Stimulated activated CD8-positive, alpha-beta memory T cell treated with anti-CD3 and anti-CD28 coated beads, Interleukin-15, amount 100 ng/mL, for 4 hours (primary cell): ENCODE data around the gene NTM.
"Not testable (repeated sequence)": the region's sequence is repeated elsewhere in the genome, so short reads cannot be mapped to it uniquely, and the experiment has no call there.

Experiments
- DNase-seq, 2 donors: peaks; one replicate each; pipeline ENCODE4 v3.0.0-alpha.2; 2020; ENCODE audit warnings: low read depth in 2 of 2

NTM gene

GRCh38 chr11:131893103-131893890, 522.9 kb downstream of the NTM start:
- DNase-seq: no peak

DNA sequence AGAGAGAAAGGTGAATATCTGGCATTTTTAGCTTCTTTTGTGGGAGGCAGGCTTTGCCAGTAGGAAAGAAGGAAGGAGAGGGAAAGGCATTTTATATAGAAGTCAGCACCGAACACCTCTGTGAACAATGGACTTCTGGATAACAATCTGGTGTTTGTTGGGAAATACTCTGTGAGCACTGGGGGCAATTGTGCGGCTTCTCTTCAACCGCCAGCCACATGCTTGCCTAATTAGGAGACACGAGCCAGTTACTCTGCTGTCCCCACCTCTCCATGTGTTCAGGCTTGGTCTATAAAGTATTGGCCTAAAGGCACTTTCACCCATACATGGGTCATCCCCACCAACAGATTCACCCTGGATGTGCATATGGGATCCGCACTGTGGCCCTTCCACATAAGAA, 523.6 kb downstream of the NTM start:
- DNase-seq: no peak

DNA sequence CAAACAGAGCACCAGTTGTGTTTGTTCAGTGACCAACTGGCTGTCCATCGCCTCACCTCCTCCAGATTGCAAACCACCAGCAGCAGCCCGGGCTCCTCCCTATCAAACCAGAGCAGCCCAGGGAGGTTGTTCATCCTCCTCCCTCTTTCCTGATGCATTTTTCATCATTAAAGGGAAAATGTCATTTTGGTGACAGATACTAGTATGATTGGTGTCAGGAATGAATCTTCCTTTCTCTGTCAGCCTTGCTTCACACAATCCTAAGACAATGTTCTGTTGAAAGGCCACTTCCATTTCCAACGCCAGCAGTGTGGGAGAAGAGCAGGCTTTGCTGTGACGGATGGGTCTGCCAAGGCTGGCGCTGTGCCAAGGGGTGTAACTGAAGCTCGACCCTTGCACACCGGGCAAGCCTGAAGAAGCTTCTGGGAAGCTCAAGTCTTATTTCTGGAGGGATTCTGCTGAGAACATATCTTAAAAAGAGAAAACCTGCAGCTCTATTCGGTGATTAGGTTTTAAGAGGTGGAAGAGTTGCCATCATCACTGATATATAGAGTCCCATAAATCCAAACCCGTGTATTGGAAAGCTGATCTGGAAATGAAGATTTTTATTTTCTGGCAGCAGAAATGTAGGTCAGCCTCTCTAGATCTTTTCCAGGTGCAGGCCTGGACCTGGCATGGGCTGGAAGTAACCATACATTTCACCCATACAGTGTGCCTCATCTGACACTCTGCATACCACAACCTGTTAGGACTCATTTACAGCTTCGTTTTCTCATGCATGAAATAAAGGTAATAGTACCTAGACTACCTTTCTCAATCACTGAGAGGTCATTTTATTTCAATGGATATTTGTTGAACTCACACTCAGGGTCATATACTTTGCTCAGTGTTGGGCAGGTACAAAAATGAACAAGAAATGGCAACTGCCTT, 524.5 kb downstream of the NTM start:
- DNase-seq: no peak

GRCh38 chr11:131895865-131896264, 525.5 kb downstream of the NTM start:
- DNase-seq: no peak

- DNase-seq: no peak
Observed at GRCh38 chr11:131896978-131897615, 526.7 kb downstream of the NTM start.

- DNase-seq: no peak
Observed at GRCh38 chr11:131897956-131898355, 527.5 kb downstream of the NTM start.

GRCh38 chr11:131898949-131899348, 528.5 kb downstream of the NTM start:
- no peak for DNase-seq

GRCh38 chr11:131899950-131900580, 529.6 kb downstream of the NTM start:
- no peak for DNase-seq

- DNase-seq: no peak
Observed at GRCh38 chr11:131902421-131902820, 532.0 kb downstream of the NTM start.

DNA sequence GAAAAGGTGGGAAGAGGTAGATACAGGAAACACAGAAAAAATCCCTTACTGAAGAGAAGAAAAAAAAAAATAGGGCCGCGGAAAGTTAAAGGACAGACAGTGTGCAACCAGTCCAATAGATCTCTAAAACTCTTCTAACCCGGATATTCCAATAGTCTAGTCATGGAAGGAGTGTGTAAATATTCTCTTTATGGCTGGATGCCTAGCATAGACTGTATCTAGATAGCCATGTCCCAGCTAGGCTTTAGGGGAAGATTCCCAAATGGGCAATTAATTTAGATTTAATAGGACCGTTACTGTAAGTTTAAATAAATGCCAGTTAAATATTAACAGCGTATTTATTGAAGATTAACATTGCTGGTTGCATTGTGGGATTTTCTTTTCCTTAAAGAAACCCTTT, 532.7 kb downstream of the NTM start:
- no peak for DNase-seq

DNA sequence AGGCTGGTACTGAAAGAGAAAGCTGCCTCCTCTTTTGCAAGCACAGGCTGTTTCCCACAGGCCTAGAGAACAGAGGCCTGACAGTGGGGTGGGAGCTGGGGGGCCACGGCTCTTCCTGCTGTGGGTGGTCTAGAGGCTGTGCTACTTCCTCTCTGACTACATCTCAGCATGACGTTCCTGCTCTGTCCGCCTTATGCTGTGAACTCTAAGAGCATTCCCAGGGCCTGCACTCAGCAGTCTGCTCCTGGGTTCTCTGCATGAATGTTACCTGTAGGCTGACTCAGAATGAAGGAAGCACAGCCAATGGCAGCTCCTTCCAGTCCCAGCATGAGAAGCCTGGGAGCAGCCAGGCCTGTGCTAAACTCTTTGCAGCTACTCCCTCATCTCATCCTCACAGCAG, 534.3 kb downstream of the NTM start:
- DNase-seq: no peak

GRCh38 chr11:131906963-131907362, 536.5 kb downstream of the NTM start:
- no peak for DNase-seq

- no peak for DNase-seq
Observed at GRCh38 chr11:131907371-131907770, 537.0 kb downstream of the NTM start.

- no peak for DNase-seq
Observed at GRCh38 chr11:131908316-131908715, 537.9 kb downstream of the NTM start.

- DNase-seq: no peak
Observed at GRCh38 chr11:131909426-131910177, 539.2 kb downstream of the NTM start.

- no peak for DNase-seq
Observed at GRCh38 chr11:131910178-131910522, 539.7 kb downstream of the NTM start.

DNA sequence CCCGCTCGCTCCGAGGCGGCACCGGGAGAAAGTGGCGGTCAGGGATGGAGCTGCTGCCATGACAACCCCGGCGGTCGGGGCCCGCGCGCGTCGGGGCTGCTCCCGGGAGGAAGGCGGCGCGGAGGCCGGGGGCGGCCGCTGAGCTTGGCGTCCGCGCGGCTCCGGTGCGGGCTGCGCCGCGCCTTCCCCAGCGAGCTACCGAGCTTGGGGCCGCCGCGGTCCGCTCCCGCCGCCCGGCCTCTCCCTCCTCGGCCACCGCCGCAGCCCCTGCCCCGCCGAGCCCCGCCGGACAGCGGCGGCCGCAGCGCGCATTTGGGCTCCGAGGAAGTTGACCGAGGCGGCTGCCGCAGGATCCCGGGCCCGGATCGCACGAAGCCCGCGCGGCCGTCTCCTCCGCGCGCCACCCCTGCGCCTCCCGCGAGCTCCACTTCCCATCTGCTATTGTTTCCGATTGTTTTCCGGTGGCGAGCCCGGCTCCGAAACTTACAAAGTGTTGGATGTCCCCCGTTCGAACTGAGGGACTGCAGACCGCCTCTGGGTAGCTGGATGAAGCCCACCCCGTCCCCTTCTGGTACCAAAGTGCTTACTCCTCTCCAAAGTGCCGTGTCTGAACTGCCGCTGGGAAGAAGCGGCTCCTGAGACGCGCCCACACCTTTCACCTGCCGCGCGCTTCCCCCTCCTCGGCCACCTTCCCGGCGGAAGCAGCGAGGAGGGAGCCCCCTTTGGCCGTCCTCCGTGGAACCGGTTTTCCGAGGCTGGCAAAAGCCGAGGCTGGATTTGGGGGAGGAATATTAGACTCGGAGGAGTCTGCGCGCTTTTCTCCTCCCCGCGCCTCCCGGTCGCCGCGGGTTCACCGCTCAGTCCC, 540.3 kb downstream of the NTM start:
- DNase-seq: no peak

- DNase-seq: not testable (repeated sequence)
Observed at GRCh38 chr11:131911388-131912032, 541.1 kb downstream of the NTM start.

DNA sequence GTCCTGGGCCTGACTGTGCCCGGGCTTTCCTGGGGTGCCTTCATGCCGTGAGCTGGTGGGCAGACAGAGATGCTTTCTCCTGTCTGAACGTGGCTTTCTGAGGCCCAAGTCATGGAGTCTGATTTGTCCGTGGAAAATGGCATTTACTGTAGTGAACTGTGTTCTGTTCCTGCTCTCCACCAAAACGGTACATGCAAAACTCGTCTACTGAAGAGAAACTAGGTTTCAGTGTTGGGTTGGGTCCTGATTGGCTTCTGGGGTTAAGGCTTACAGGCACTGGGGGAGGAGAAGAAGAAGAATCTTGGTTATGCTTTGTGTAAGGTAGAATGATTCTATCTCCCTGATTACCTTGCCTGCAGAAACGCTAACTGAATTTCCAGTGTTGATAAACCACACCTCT, 541.7 kb downstream of the NTM start:
- DNase-seq: no peak

DNA sequence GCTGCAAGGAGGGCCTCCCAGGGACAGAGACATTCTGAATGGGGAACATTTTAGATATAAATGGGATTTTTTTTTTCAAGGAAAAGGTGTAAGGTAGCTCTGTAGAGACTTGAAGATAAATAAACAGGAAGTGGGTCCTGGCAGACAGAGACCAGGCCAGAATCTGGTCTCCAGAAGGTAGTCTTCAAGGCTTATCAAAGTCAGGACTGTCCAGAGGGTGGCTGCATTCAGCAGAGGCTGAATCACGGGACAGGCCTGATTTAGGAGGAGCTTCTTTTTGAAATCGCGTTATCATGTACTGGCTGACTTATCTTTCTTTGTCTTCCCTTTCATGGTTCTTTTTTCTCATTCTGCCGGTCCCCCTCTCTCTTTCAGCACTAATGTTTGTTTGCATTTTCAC, 542.9 kb downstream of the NTM start:
- no peak for DNase-seq
